B cell (primary cell): ENCODE data around the gene FGF18. TPM values are rescaled to one million over a fixed set of nuclear protein-coding genes. Genes with fewer than 3 reads are reported as not detected.

Experiments
- ATAC-seq: fragments of 200-7000 bp; cut with Tn5 transposase; one replicate; pipeline ENCODE4 v1.10.0; 2021; ENCODE audit warnings: low read depth, mild to moderate bottlenecking, moderate number of reproducible peaks, moderate library complexity
- CTCF ChIA-PET: fragments of 350-600 bp; sonication (Branson Sonifier 250); formaldehyde crosslinking; loops from one replicate; lab custom pipeline; 2021; ENCODE audit warnings: antibody characterized with exemption, inconsistent platforms; lab: Charles Lee
- POLR2A ChIA-PET: fragments of 350-600 bp; sonication (Branson Sonifier 250); formaldehyde crosslinking; loops from one replicate; lab custom pipeline; 2021; ENCODE audit warnings: antibody characterized with exemption; lab: Charles Lee
- DNase-seq: peaks from one replicate; pipeline ENCODE4 v3.0.0; 2013
- H2AFZ ChIP-seq: 2 replicates; pipeline ENCODE4 v1.6.1; 2012; ENCODE audit warnings: mild to moderate bottlenecking, low read depth, low read length; ENCODE audit not compliant: insufficient read depth, poor library complexity, severe bottlenecking
- H3K27ac ChIP-seq, 2 donors: 1 replicate in 1 of 2; 2 replicates in 1 of 2; pipeline ENCODE4 v1.5.1; 2012 to 2013; ENCODE audit warnings: low read length in 2 of 2, mild to moderate bottlenecking in 2 of 2, moderate library complexity in 1 of 2
- H3K27me3 ChIP-seq, 4 experiments: fragments of 200-600 bp in 1 of 4; sonication (generic) in 1 of 4; replicated peaks in 1 of 4; 1 replicate in 2 of 4; 2 replicates in 2 of 4; pipeline versions ENCODE4 v1.6.1 to v1.7.0; 2013 to 2016; ENCODE audit warnings: low read length in 3 of 4, mild to moderate bottlenecking in 2 of 4, mixed read lengths in 1 of 4, moderate library complexity in 1 of 4; ENCODE audit not compliant: insufficient read depth in 4 of 4, control insufficient read depth in 3 of 4; ENCODE audit errors: control extremely low read depth in 1 of 4
- H3K36me3 ChIP-seq, 2 experiments: replicated peaks in 1 of 2; 1 replicate in 1 of 2; 2 replicates in 1 of 2; pipeline versions ENCODE4 v1.6.1 to v1.7.1; 2013; ENCODE audit warnings: low read length in 1 of 2; ENCODE audit not compliant: insufficient read depth in 2 of 2, control insufficient read depth in 1 of 2; ENCODE audit errors: control extremely low read depth in 1 of 2, extremely low read depth in 1 of 2
- H3K4me1 ChIP-seq, 2 donors: fragments of 200-600 bp in 1 of 2; sonication (generic) in 1 of 2; 1 replicate in 1 of 2; 2 replicates in 1 of 2; pipeline versions ENCODE4 v1.5.1 to v1.6.1; 2013 to 2017; ENCODE audit warnings: low read length in 2 of 2; ENCODE audit not compliant: control insufficient read depth in 2 of 2, insufficient read depth in 2 of 2
- H3K4me2 ChIP-seq: replicated peaks from 2 replicates; pipeline ENCODE3; 2012; ENCODE audit warnings: mild to moderate bottlenecking, low read depth, low read length; ENCODE audit not compliant: poor library complexity, severe bottlenecking
- H3K4me3 ChIP-seq, 5 experiments: fragments of 200-600 bp in 1 of 5; sonication (generic) in 1 of 5; 1 replicate in 3 of 5; 2 replicates in 2 of 5; pipeline versions ENCODE4 v1.5.1 to v1.7.0; 2011 to 2016; ENCODE audit warnings: low read length in 4 of 5, mild to moderate bottlenecking in 4 of 5, low read depth in 2 of 5, control low read depth in 1 of 5, moderate library complexity in 1 of 5; ENCODE audit not compliant: insufficient read depth in 1 of 5; ENCODE audit errors: control extremely low read depth in 1 of 5, extremely low read depth in 1 of 5
- H3K79me2 ChIP-seq: fragments of 200-600 bp; sonication (generic); one replicate; pipeline ENCODE4 v1.6.0; 2016; ENCODE audit warnings: low read length; ENCODE audit not compliant: control insufficient read depth, insufficient read depth
- H3K9ac ChIP-seq: fragments of 200-600 bp; sonication (generic); 2 replicates; pipeline ENCODE4 v1.6.1; 2017; ENCODE audit warnings: mild to moderate bottlenecking, low read length, moderate library complexity
- H3K9me3 ChIP-seq, 3 donors: one replicate each; pipeline versions ENCODE4 v1.6.1 to v1.7.1; 2013; ENCODE audit warnings: low read length in 2 of 3; ENCODE audit not compliant: control insufficient read depth in 2 of 3, insufficient read depth in 1 of 3; ENCODE audit errors: control extremely low read depth in 1 of 3
- H4K20me1 ChIP-seq: 2 replicates; pipeline ENCODE4 v1.6.0; 2012; ENCODE audit warnings: mild to moderate bottlenecking, low read length; ENCODE audit not compliant: insufficient read depth, control insufficient read depth, poor library complexity, severe bottlenecking
- H3K27ac Mint-ChIP-seq: one replicate; pipeline ENCODE4 v1.8.0; 2021; ENCODE audit warnings: mixed read lengths
- H3K27me3 Mint-ChIP-seq: one replicate; pipeline ENCODE4 v1.8.0; 2021; ENCODE audit warnings: mixed read lengths
- H3K4me1 Mint-ChIP-seq: one replicate; pipeline ENCODE4 v1.8.0; 2021; ENCODE audit warnings: mixed read lengths
- H3K4me3 Mint-ChIP-seq: one replicate; pipeline ENCODE4 v1.8.0; 2021; ENCODE audit warnings: mixed read lengths
- H3K9me3 Mint-ChIP-seq: one replicate; pipeline ENCODE4 v1.8.0; 2022; ENCODE audit warnings: mixed read lengths; ENCODE audit not compliant: insufficient read depth
- EZH2 ChIP-seq: IDR thresholded peaks from 2 replicates; pipeline ENCODE4 v1.6.1; 2012; ENCODE audit warnings: borderline replicate concordance, low read depth, mild to moderate bottlenecking, moderate library complexity, low read length; ENCODE audit not compliant: insufficient read depth, poor library complexity, severe bottlenecking
- WGBS: methylation state at CpG from one replicate; pipeline ENCODE4 v1.1.5; 2013; ENCODE audit warnings: missing lambda C conversion rate; ENCODE audit not compliant: insufficient coverage; 5-methylcytosine and 5-hydroxymethylcytosine counted together
- intact Hi-C: fragments of 100-400 bp; cut with micrococcal nuclease; formaldehyde crosslinking; loops from one replicate; pipeline ENCODE4 v1.10.0; 2022
- polyA plus RNA-seq: library from polyadenylated mRNA; depleted of rRNA; stranded (reverse); fragments of >200 nt; gene quantifications from 2 replicates; pipeline ENCODE4 v1.2.3, GENCODE V29; 2012
- total RNA-seq, 2 donors: library from RNA; stranded (reverse); fragments of 120-200 nt in 1 of 2; gene quantifications; 1 replicate in 1 of 2; 2 replicates in 1 of 2; pipeline versions ENCODE4 v1.2.3 to v1.2.4, GENCODE V29; 2013 to 2022
- TF ChIP-seq, protein P1 (sequence below): fragments of 200-600 bp; IDR thresholded peaks from one replicate; pipeline ENCODE4 v1.8.0; 2022; ENCODE audit warnings: antibody characterized with exemption, mild to moderate bottlenecking

The FGF18 gene
- total and polyA plus RNA-seq, 2 donors (not counting 1 experiment from before 2014, with no cell fraction given) = 0.06 to 0.15 TPM

DNA sequence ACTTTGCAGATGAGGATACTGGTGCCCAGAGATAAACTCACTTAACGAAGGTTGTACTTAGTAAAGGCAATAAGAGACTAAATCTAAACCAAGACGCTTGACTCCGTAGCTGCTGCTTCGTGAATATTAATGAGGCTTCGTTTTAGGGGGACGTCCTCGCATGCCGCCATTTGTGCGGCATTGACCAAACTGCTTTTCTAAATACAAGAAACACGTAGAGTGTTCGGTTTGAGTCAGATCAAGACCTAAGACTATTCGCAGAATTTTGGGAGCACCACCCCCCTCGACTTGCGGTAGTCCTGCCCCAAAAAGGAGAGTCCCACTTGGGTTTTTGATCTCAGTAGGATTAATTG, 30.7 kb upstream of the FGF18 start:
- intact Hi-C loops = loop anchor here (10.0 kb wide), 1 partner anchor 1386 kb away; the partner anchor contains the start of gene DUSP1
- Histone ChIP-seq H2AFZ (peak overlapping the region; percentile 8), H3K4me1 (peaks cover 39 to 43% of the 10 kb centered on the region in 2 donors), H3K4me3 (peak overlapping the region; percentile 67 to 82 (median 75)), H3K27me3 (no peaks in the 10 kb centered on the region), H3K79me2 (peaks cover 61% of the 10 kb centered on the region), H3K4me2 (peak overlapping the region; percentile 98), H3K36me3 (peaks cover 3 to 36% of the 10 kb centered on the region in 2 experiments), H3K27ac (peak overlapping the region; percentile 74 to 87), H4K20me1 (peaks cover 60% of the 10 kb centered on the region), H3K9me3 (peaks cover 0 to 16% (median 0%) of the 10 kb centered on the region in 3 donors), H3K9ac (peak overlapping the region; percentile 85)
- ChIA-PET POLR2A (no interaction called here), CTCF (interaction anchor here (0.9 to 1.6 kb wide), 2 partner anchors 27 to 30 kb away, joined by 3 to 5 read pairs; partner anchors contain the start of gene FGF18)
- no peaks in the 10 kb centered on the region for H3K9me3 Mint-ChIP-seq
- TF ChIP-seq, protein P1, sequence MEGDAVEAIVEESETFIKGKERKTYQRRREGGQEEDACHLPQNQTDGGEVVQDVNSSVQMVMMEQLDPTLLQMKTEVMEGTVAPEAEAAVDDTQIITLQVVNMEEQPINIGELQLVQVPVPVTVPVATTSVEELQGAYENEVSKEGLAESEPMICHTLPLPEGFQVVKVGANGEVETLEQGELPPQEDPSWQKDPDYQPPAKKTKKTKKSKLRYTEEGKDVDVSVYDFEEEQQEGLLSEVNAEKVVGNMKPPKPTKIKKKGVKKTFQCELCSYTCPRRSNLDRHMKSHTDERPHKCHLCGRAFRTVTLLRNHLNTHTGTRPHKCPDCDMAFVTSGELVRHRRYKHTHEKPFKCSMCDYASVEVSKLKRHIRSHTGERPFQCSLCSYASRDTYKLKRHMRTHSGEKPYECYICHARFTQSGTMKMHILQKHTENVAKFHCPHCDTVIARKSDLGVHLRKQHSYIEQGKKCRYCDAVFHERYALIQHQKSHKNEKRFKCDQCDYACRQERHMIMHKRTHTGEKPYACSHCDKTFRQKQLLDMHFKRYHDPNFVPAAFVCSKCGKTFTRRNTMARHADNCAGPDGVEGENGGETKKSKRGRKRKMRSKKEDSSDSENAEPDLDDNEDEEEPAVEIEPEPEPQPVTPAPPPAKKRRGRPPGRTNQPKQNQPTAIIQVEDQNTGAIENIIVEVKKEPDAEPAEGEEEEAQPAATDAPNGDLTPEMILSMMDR = no peak
- no peak for TF ChIP-seq EZH2
- H3K27me3 Mint-ChIP-seq = no peaks in the 10 kb centered on the region
- peak overlapping the region; percentile 99 for H3K27ac Mint-ChIP-seq
- peak overlapping the region; percentile 100 for H3K4me3 Mint-ChIP-seq
- no peak for DNase-seq
- no peak for ATAC-seq
- 3% methylated on average over 11 of the region's 14 CpGs for WGBS
- H3K4me1 Mint-ChIP-seq = peaks cover 58% of the 10 kb centered on the region

DNA sequence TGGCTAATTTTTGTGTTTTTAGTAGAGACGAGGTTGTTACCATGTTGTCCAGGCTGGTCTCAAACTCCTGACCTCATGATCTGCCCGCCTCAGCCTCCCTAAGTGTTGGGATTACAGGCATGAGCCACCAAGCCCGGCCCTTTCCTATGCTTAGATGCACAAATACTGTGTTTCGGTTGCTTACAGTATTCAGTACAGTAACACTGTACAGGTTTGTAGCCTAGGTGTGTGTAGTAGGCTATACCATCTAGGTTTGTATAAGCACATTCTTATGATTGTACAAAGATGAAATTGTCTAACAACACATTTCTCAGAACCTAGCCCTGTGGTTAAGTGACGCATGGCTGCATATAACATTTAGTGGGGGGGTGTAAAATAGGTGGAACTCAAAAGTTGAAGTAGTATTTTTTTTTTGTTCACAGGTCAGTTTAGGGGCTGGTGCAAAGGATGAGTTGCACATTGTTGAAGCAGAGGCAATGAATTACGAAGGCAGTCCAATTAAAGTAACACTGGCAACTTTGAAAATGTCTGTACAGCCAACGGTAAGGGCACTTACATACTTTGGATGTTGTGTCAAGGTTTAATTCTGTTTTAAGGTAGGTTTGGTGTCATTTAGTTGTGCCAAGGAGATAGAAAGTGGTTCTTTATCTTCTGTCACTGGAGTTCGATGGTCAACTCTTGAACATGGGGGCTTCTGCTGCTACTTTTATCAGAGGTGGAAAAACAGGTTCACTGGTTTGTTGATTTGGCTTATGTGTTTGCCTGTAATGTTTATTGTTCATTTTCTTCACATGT, 28.4 kb upstream of the FGF18 start:
- POLR2A ChIA-PET = no interaction called here
- H3K4me3 ChIP-seq = no peak overlapping the region
- peaks cover 10 to 55% of the 10 kb centered on the region in 2 experiments for H3K36me3 ChIP-seq
- Mint-ChIP-seq H3K27ac (peak overlapping the region; percentile 23), H3K4me1 (peaks cover 61% of the 10 kb centered on the region), H3K9me3 (no peaks in the 10 kb centered on the region), H3K4me3 (peak overlapping the region; percentile 65), H3K27me3 (no peaks in the 10 kb centered on the region)
- peak overlapping the region in 1 of 2 donors; percentile 10 for H3K27ac ChIP-seq
- peak overlapping the region; percentile 98 for H3K4me2 ChIP-seq
- H3K9me3 ChIP-seq = peaks cover 0 to 14% (median 0%) of the 10 kb centered on the region in 3 donors
- no peak for ATAC-seq
- 78% methylated on average over 6 of the region's 8 CpGs for WGBS
- TF ChIP-seq, protein P1 = no peak
- TF ChIP-seq EZH2 = no peak
- H3K9ac ChIP-seq = no peak overlapping the region
- H3K79me2 ChIP-seq = peaks cover 84% of the 10 kb centered on the region
- CTCF ChIA-PET = interaction anchor here (1.6 kb wide), 1 partner anchor 28 kb away, joined by 5 read pairs; the partner anchor contains the start of gene FGF18
- DNase-seq = no peak
- intact Hi-C loops = no loop called here
- no peaks in the 10 kb centered on the region for H3K27me3 ChIP-seq
- peaks cover 82% of the 10 kb centered on the region for H4K20me1 ChIP-seq
- no peak overlapping the region for H2AFZ ChIP-seq
- H3K4me1 ChIP-seq = peaks cover 39 to 43% of the 10 kb centered on the region in 2 donors
